H1 (cell line): ENCODE data around the gene YBX1. TPM values are rescaled to one million over a fixed set of nuclear protein-coding genes. Genes with fewer than 3 reads are reported as not detected.

Source experiments
- CTCF ChIA-PET: fragments of 300-600 bp; sonication (Branson Sonifier 250); formaldehyde crosslinking; loops from one replicate; lab custom pipeline; 2021; ENCODE audit not compliant: partially characterized antibody; lab: Charles Lee
- POLR2A ChIA-PET: fragments of 300-600 bp; sonication (Branson Sonifier 250); formaldehyde crosslinking; loops from one replicate; lab custom pipeline; 2021; ENCODE audit warnings: inconsistent platforms; ENCODE audit not compliant: partially characterized antibody; lab: Charles Lee
- DNase-seq, 2 experiments: peaks; one replicate each; pipeline versions ENCODE4 v3.0.0 to v3.0.0-alpha.2; 2010 to 2022; ENCODE audit warnings: low spot score in 2 of 2, low read depth in 1 of 2, mixed read lengths in 1 of 2
- FAIRE-seq: peaks from 2 replicates; lab custom pipeline; 2011; peaks lifted over from hg19 to GRCh38; lab: Jason Lieb, UNC
- H2AFZ ChIP-seq: 2 replicates; pipeline ENCODE4 v1.8.1; 2012; ENCODE audit warnings: low read length, inconsistent platforms
- H2AK5ac ChIP-seq: 2 replicates; pipeline ENCODE4 v1.6.1; 2013; ENCODE audit warnings: low read depth, low read length
- H2BK120ac ChIP-seq: replicated peaks from 2 replicates; pipeline ENCODE3; 2013; ENCODE audit warnings: low read depth, low read length, inconsistent platforms
- H2BK12ac ChIP-seq: 2 replicates; pipeline ENCODE4 v1.6.1; 2013; ENCODE audit warnings: low read depth, low read length
- H2BK15ac ChIP-seq: 2 replicates; pipeline ENCODE4 v1.6.1; 2013; ENCODE audit warnings: low read length
- H2BK20ac ChIP-seq: 2 replicates; pipeline ENCODE4 v1.6.1; 2013; ENCODE audit warnings: low read length
- H2BK5ac ChIP-seq: 2 replicates; pipeline ENCODE4 v1.6.1; 2013; ENCODE audit warnings: low read depth, low read length
- H3K14ac ChIP-seq: 2 replicates; pipeline ENCODE4 v1.6.1; 2013; ENCODE audit warnings: inconsistent platforms; ENCODE audit not compliant: insufficient read length
- H3K18ac ChIP-seq: 2 replicates; pipeline ENCODE4 v1.6.1; 2013; ENCODE audit warnings: low read length; ENCODE audit errors: extremely low read depth
- H3K23ac ChIP-seq: 2 replicates; pipeline ENCODE4 v1.6.1; 2013; ENCODE audit warnings: inconsistent platforms; ENCODE audit not compliant: insufficient read length
- H3K23me2 ChIP-seq: 2 replicates; pipeline ENCODE4 v1.6.1; 2013; ENCODE audit warnings: low read depth, low read length
- H3K27ac ChIP-seq: 2 replicates; pipeline ENCODE4 v1.6.1; 2011; ENCODE audit warnings: low read depth, low read length, inconsistent platforms
- H3K27me3 ChIP-seq, 4 experiments: replicated peaks in 1 of 4; 1 replicate in 1 of 4; 2 replicates in 3 of 4; pipeline versions ENCODE4 v1.6.1 to v1.8.1; 2011 to 2013; ENCODE audit warnings: low read length in 3 of 4, mild to moderate bottlenecking in 3 of 4, inconsistent platforms in 2 of 4, mixed read lengths in 2 of 4, moderate library complexity in 1 of 4; ENCODE audit not compliant: control insufficient read depth in 3 of 4, insufficient read depth in 3 of 4; ENCODE audit errors: extremely low read depth in 1 of 4
- H3K36me3 ChIP-seq, 4 experiments: 2 replicates each; pipeline versions ENCODE4 v1.6.1 to v1.8.1; 2011 to 2013; ENCODE audit warnings: mild to moderate bottlenecking in 4 of 4, low read length in 3 of 4, moderate library complexity in 2 of 4, control low read depth in 1 of 4, inconsistent platforms in 1 of 4; ENCODE audit not compliant: insufficient read depth in 4 of 4, control insufficient read depth in 2 of 4
- H3K4ac ChIP-seq: replicated peaks from 2 replicates; pipeline ENCODE3; 2013; ENCODE audit warnings: low read length, low read depth, mixed read lengths, inconsistent platforms; ENCODE audit not compliant: insufficient read length
- H3K4me1 ChIP-seq, 4 experiments: replicated peaks in 1 of 4; 1 replicate in 1 of 4; 2 replicates in 3 of 4; pipeline versions ENCODE4 v1.6.1 to v1.8.1; 2011 to 2013; ENCODE audit warnings: low read length in 3 of 4, inconsistent platforms in 2 of 4, mixed read lengths in 1 of 4; ENCODE audit not compliant: insufficient read depth in 4 of 4, control insufficient read depth in 3 of 4
- H3K4me2 ChIP-seq, 2 experiments: 2 replicates each; pipeline versions ENCODE4 v1.6.1 to v1.8.1; 2011 to 2013; ENCODE audit warnings: low read depth in 2 of 2, low read length in 2 of 2, control low read depth in 1 of 2, inconsistent platforms in 1 of 2, mild to moderate bottlenecking in 1 of 2; ENCODE audit not compliant: insufficient read depth in 1 of 2
- H3K4me3 ChIP-seq, 4 experiments: fragments of 200-600, 300-600 bp in 1 of 4; sonication (generic), shearing (Covaris generic), sonication (Bioruptor Twin) in 1 of 4; 2 replicates each; pipeline versions ENCODE4 v1.5.1 to v1.8.1; 2011 to 2016; ENCODE audit warnings: low read length in 4 of 4, low read depth in 3 of 4, control low read depth in 2 of 4, inconsistent platforms in 2 of 4, mild to moderate bottlenecking in 2 of 4, mixed read lengths in 1 of 4, moderate library complexity in 1 of 4; ENCODE audit not compliant: insufficient read depth in 2 of 4; ENCODE audit errors: extremely low read depth in 1 of 4
- H3K56ac ChIP-seq: replicated peaks from 2 replicates; pipeline ENCODE3; 2013; ENCODE audit warnings: low read depth, mild to moderate bottlenecking, mixed read lengths, low read length, inconsistent platforms; ENCODE audit not compliant: insufficient read length
- H3K79me1 ChIP-seq: 2 replicates; pipeline ENCODE4 v1.6.1; 2013; ENCODE audit warnings: low read depth, low read length, control low read depth
- H3K79me2 ChIP-seq, 2 experiments: 2 replicates each; pipeline versions ENCODE4 v1.6.1 to v1.8.1; 2012 to 2013; ENCODE audit warnings: low read length in 2 of 2, mild to moderate bottlenecking in 2 of 2, inconsistent platforms in 1 of 2; ENCODE audit not compliant: insufficient read depth in 2 of 2, control insufficient read depth in 1 of 2
- H3K9ac ChIP-seq, 4 experiments: replicated peaks in 1 of 4; 1 replicate in 1 of 4; 2 replicates in 3 of 4; pipeline versions ENCODE4 v1.6.1 to v1.8.1; 2011 to 2013; ENCODE audit warnings: low read depth in 3 of 4, low read length in 3 of 4, control low read depth in 2 of 4, mild to moderate bottlenecking in 2 of 4, moderate library complexity in 2 of 4, inconsistent platforms in 1 of 4; ENCODE audit errors: extremely low read depth in 1 of 4
- H3K9me3 ChIP-seq, 2 experiments: 2 replicates each; pipeline versions ENCODE4 v1.6.1 to v1.8.1; 2012 to 2013; ENCODE audit warnings: mild to moderate bottlenecking in 2 of 2, moderate library complexity in 2 of 2, control low read depth in 1 of 2, inconsistent platforms in 1 of 2, low read depth in 1 of 2, low read length in 1 of 2, mixed read lengths in 1 of 2; ENCODE audit not compliant: insufficient read depth in 2 of 2
- H4K20me1 ChIP-seq, 2 experiments: replicated peaks in 1 of 2; 2 replicates each; pipeline versions ENCODE3 to v1.8.1; 2011 to 2013; ENCODE audit warnings: inconsistent platforms in 2 of 2, low read length in 2 of 2, mild to moderate bottlenecking in 1 of 2; ENCODE audit not compliant: insufficient read depth in 2 of 2, control insufficient read depth in 1 of 2
- H4K5ac ChIP-seq: 2 replicates; pipeline ENCODE4 v1.6.1; 2013; ENCODE audit warnings: low read length, low read depth, mixed read lengths, inconsistent platforms; ENCODE audit not compliant: insufficient read length
- H4K8ac ChIP-seq: 2 replicates; pipeline ENCODE4 v1.8.0; 2013; ENCODE audit warnings: mild to moderate bottlenecking, moderate library complexity, low read length, inconsistent platforms; ENCODE audit not compliant: insufficient read depth; ENCODE audit errors: extremely low read depth
- H4K91ac ChIP-seq: replicated peaks from 2 replicates; pipeline ENCODE3; 2013; ENCODE audit warnings: low read length, mixed read lengths, inconsistent platforms; ENCODE audit not compliant: insufficient read length
- CBX8 ChIP-seq: fragments of 300-800, 300-1000 bp; sonication (generic); IDR thresholded peaks from 2 replicates; pipeline ENCODE4 v1.7.1; 2016; ENCODE audit warnings: low read depth, low read length, borderline replicate concordance
- CEBPB ChIP-seq: IDR thresholded peaks from 2 replicates; pipeline ENCODE4 v1.6.1; 2012; ENCODE audit warnings: low read depth, low read length
- EGR1 ChIP-seq: IDR thresholded peaks from 2 replicates; pipeline ENCODE4 v1.6.1; 2011; ENCODE audit warnings: low read depth, low read length, borderline replicate concordance
- EZH2 ChIP-seq: fragments of 200-600 bp; sonication (generic); IDR thresholded peaks from 2 replicates; pipeline ENCODE4 v1.7.1; 2012; ENCODE audit warnings: low read depth, mild to moderate bottlenecking, moderate library complexity, low read length, inconsistent platforms; ENCODE audit not compliant: severe bottlenecking
- GTF2F1 ChIP-seq: IDR thresholded peaks from 2 replicates; pipeline ENCODE4 v1.6.1; 2012; ENCODE audit warnings: low read depth, low read length, improper control_type of control experiment, borderline replicate concordance
- KDM5A ChIP-seq: fragments of 200-600 bp; IDR thresholded peaks from 2 replicates; pipeline ENCODE4 v1.7.1; 2012; ENCODE audit warnings: mild to moderate bottlenecking, low read length, inconsistent platforms, mixed read lengths
- NRF1 ChIP-seq: IDR thresholded peaks from 2 replicates; pipeline ENCODE4 v1.6.1; 2011; ENCODE audit warnings: mild to moderate bottlenecking, low read depth, low read length, improper control_type of control experiment
- SP4 ChIP-seq: IDR thresholded peaks from 2 replicates; pipeline ENCODE4 v1.6.1; 2012; ENCODE audit warnings: low read length, inconsistent platforms
- SRF ChIP-seq: IDR thresholded peaks from 2 replicates; pipeline ENCODE4 v1.6.1; 2011; ENCODE audit warnings: mild to moderate bottlenecking, low read depth, low read length, moderate library complexity
- WGBS, 2 experiments: shearing (Covaris generic) in 1 of 2; methylation state at CpG; one replicate each; pipeline versions ENCODE4 v1.1.6 to v1.1.7; 2013 to 2015; ENCODE audit warnings: low lambda C conversion rate in 2 of 2, mixed read lengths in 2 of 2, inconsistent platforms in 1 of 2, low coverage in 1 of 2, missing lambda C conversion rate in 1 of 2; ENCODE audit not compliant: insufficient replicate concordance in 2 of 2, insufficient coverage in 1 of 2, insufficient read length in 1 of 2; ENCODE audit errors: extremely low coverage in 1 of 2, missing lambda C conversion rate in 1 of 2; 5-methylcytosine and 5-hydroxymethylcytosine counted together
- polyA plus RNA-seq, 7 experiments: library from polyadenylated mRNA; depleted of rRNA in 3 of 7; stranded (reverse) in 5 of 7; unstranded in 2 of 7; fragments of >200 nt in 5 of 7; fragments of 200-250 nt in 2 of 7; gene quantifications; 1 replicate in 5 of 7; 2 replicates in 1 of 7; 4 replicates in 1 of 7; pipeline versions ENCODE4 v1.2.1 to v1.2.3, GENCODE V29; 2011 to 2013; ENCODE audit warnings: missing spikeins in 2 of 7, mixed read lengths in 2 of 7
- total RNA-seq: library from RNA; stranded (reverse); fragmentation: NEBNext Ultra II Directional; extraction: Animal tissue kit (Norgen Biotek cat#: 25700); gene quantifications from 2 replicates; pipeline ENCODE4 v1.2.1, GENCODE V29; 2021
- TF ChIP-seq, protein P1 (sequence below), 3 experiments: IDR thresholded peaks; 1 replicate in 2 of 3; 2 replicates in 1 of 3; pipeline versions ENCODE4 v1.5.1 to v1.6.1; 2011; ENCODE audit warnings: low read length in 3 of 3, mild to moderate bottlenecking in 3 of 3, inconsistent platforms in 2 of 3, low read depth in 1 of 3, moderate library complexity in 1 of 3; ENCODE audit not compliant: insufficient read depth in 1 of 3; ENCODE audit errors: control extremely low read depth in 1 of 3

Gene YBX1
- total and polyA plus RNA-seq, 2 of the 8 experiments (the other 6 are each of a cell fraction or from before 2014, with no cell fraction given): 438 to 1,219 TPM

DNA sequence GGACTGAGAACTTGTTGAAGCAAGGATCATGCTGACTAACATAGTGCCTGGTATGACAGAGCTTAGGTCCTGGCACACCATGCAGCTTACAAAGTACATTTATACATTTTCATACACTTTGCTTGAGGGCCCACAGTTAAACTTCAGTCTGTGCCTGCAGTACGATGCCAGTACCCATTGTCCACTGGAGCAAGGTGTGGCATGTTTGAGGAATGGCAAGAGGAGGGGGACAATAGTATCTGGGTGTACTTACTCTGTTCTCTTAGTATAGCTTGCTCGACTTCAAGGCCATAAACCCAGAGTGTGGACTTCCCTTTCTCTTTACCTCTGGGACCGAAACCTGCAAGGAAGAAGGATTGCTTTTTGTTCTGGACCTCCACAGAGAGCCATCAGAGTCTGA is 6.8 kb upstream of the YBX1 start:
- Histone ChIP-seq H3K14ac (no peak overlapping the region), H4K91ac (no peak overlapping the region), H3K9ac (no peak overlapping the region), H2BK5ac (no peak overlapping the region), H3K79me2 (peaks cover 0 to 7% of the 10 kb centered on the region in 2 experiments; a peak in 1 of 4 replicates), H3K4ac (no peak overlapping the region), H3K56ac (no peak overlapping the region), H3K4me2 (no peak overlapping the region), H3K79me1 (no peaks in the 10 kb centered on the region), H2BK12ac (no peak overlapping the region), H2AK5ac (no peak overlapping the region), H4K5ac (no peak overlapping the region), H3K36me3 (peaks cover 0 to 25% (median 5%) of the 10 kb centered on the region in 4 experiments; a peak in 4 of 8 replicates), H3K23me2 (no peaks in the 10 kb centered on the region), H3K27ac (no peak overlapping the region), H3K18ac (no peak overlapping the region), H4K8ac (no peak overlapping the region), H3K4me3 (no peak overlapping the region), H2BK120ac (no peak overlapping the region), H2BK20ac (no peak overlapping the region), H4K20me1 (no peaks in the 10 kb centered on the region), H3K23ac (no peak overlapping the region), H3K27me3 (no peaks in the 10 kb centered on the region), H3K9me3 (no peaks in the 10 kb centered on the region), H2BK15ac (no peak overlapping the region), H2AFZ (no peak overlapping the region), H3K4me1 (no peaks in the 10 kb centered on the region)
- FAIRE-seq: no peak
- TF ChIP-seq, protein P1, sequence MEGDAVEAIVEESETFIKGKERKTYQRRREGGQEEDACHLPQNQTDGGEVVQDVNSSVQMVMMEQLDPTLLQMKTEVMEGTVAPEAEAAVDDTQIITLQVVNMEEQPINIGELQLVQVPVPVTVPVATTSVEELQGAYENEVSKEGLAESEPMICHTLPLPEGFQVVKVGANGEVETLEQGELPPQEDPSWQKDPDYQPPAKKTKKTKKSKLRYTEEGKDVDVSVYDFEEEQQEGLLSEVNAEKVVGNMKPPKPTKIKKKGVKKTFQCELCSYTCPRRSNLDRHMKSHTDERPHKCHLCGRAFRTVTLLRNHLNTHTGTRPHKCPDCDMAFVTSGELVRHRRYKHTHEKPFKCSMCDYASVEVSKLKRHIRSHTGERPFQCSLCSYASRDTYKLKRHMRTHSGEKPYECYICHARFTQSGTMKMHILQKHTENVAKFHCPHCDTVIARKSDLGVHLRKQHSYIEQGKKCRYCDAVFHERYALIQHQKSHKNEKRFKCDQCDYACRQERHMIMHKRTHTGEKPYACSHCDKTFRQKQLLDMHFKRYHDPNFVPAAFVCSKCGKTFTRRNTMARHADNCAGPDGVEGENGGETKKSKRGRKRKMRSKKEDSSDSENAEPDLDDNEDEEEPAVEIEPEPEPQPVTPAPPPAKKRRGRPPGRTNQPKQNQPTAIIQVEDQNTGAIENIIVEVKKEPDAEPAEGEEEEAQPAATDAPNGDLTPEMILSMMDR (IDR thresholded peaks at IDR 0.05; ENCODE audit: control extremely low read depth in 1 of 3, insufficient read depth in 1 of 3, low read depth in 1 of 3, low read length in 3 of 3): no peak
- no peak for TF ChIP-seq CBX8
- no peak for TF ChIP-seq EGR1
- no peak for TF ChIP-seq CEBPB
- no peak for TF ChIP-seq SRF
- no peak for TF ChIP-seq GTF2F1
- no peak for TF ChIP-seq NRF1
- no peak for TF ChIP-seq SP4
- no peak for TF ChIP-seq KDM5A
- no peak for TF ChIP-seq EZH2
- CTCF ChIA-PET: interaction anchor here (0.6 to 1.2 kb wide), 5 partner anchors 13 to 528 kb away, joined by 3 to 4 read pairs (median 3); no protein-coding TSS in a partner anchor
- POLR2A ChIA-PET: interaction anchor here (0.7 to 1.7 kb wide), 4 partner anchors 10 to 22 kb away, joined by 3 to 4 read pairs (median 4); no protein-coding TSS in a partner anchor
- WGBS, 2 experiments: 92% methylated on average over 3 of the region's 3 CpGs; no CpG with 5 or more reads in 1 of the 2 experiments
- no peak for DNase-seq
